ENCODE results near the gene URB2. TPM values are rescaled to one million over a fixed set of nuclear protein-coding genes. Genes with fewer than 3 reads are reported as not detected.

The URB2 gene
- total and polyA plus RNA-seq, 2 donors (not counting 1 experiment from before 2014, with no cell fraction given): 5.4 to 9.6 TPM

DNA sequence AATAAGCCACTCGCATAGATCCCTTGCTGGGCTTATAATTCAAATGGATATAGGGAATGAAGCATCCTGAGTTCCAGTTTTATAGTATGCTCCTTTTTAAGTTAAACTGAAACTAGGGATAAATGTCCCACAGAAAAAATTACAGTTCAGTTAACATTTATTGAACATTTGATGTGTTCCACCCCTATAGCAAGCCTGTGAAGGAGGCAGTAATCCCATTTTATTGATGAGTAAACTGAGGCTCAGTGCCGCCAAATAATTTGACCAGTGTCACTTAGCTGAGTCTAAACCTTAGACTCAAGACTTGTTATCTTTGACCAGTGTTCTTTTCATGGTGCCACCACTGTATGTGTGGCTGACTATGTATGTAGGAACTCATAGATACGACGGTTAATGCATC, 22.4 kb downstream of the URB2 start:
- no peak for ATAC-seq (ENCODE audit: low read depth)
- Histone ChIP-seq H3K9ac (ENCODE audit: low read length) (no peak overlapping the region), H3K27me3 (replicated peaks in 1 of 4; ENCODE audit: control extremely low read depth in 1 of 4, control insufficient read depth in 3 of 4, insufficient read depth in 4 of 4, low read length in 3 of 4) (no peaks in the 10 kb centered on the region), H3K36me3 (replicated peaks in 1 of 2; ENCODE audit: control extremely low read depth in 1 of 2, control insufficient read depth in 1 of 2, extremely low read depth in 1 of 2, insufficient read depth in 2 of 2, low read length in 1 of 2) (peaks cover 8 to 67% of the 10 kb centered on the region in 2 experiments), H3K4me3 (ENCODE audit: control extremely low read depth in 1 of 5, extremely low read depth in 1 of 5, insufficient read depth in 1 of 5, low read depth in 2 of 5, low read length in 4 of 5) (no peak overlapping the region), H4K20me1 (ENCODE audit: control insufficient read depth, insufficient read depth, low read length, poor library complexity, severe bottlenecking) (no peaks in the 10 kb centered on the region), H3K27ac (ENCODE audit: low read length in 2 of 2) (no peak overlapping the region), H3K9me3 (ENCODE audit: control extremely low read depth in 1 of 3, control insufficient read depth in 2 of 3, insufficient read depth in 1 of 3, low read length in 2 of 3) (no peaks in the 10 kb centered on the region), H3K4me2 (replicated peaks; ENCODE audit: low read depth, low read length, poor library complexity, severe bottlenecking) (no peak overlapping the region), H3K79me2 (ENCODE audit: control insufficient read depth, insufficient read depth, low read length) (no peaks in the 10 kb centered on the region), H3K4me1 (ENCODE audit: control insufficient read depth in 2 of 2, insufficient read depth in 2 of 2, low read length in 2 of 2) (peaks cover 8 to 11% of the 10 kb centered on the region in 2 donors), H2AFZ (ENCODE audit: insufficient read depth, low read depth, low read length, poor library complexity, severe bottlenecking) (no peak overlapping the region)
- Mint-ChIP-seq H3K27me3 (no peaks in the 10 kb centered on the region), H3K9me3 (ENCODE audit: insufficient read depth) (no peaks in the 10 kb centered on the region), H3K4me1 (peaks cover 12% of the 10 kb centered on the region), H3K4me3 (no peak overlapping the region), H3K27ac (no peak overlapping the region)
- CTCF ChIA-PET: interaction anchor here (2.6 kb wide), 1 partner anchor 12 kb away, joined by 8 read pairs; no protein-coding TSS in a partner anchor
- intact Hi-C loops (cut with micrococcal nuclease): no loop called here
- WGBS (ENCODE audit: insufficient coverage): 100% methylated on average over 3 of the region's 4 CpGs
- POLR2A ChIA-PET: no interaction called here
- TF ChIP-seq EZH2 (IDR thresholded peaks at IDR 0.05; ENCODE audit: borderline replicate concordance, insufficient read depth, low read depth, low read length, poor library complexity, severe bottlenecking): no peak
- TF ChIP-seq, protein P1, sequence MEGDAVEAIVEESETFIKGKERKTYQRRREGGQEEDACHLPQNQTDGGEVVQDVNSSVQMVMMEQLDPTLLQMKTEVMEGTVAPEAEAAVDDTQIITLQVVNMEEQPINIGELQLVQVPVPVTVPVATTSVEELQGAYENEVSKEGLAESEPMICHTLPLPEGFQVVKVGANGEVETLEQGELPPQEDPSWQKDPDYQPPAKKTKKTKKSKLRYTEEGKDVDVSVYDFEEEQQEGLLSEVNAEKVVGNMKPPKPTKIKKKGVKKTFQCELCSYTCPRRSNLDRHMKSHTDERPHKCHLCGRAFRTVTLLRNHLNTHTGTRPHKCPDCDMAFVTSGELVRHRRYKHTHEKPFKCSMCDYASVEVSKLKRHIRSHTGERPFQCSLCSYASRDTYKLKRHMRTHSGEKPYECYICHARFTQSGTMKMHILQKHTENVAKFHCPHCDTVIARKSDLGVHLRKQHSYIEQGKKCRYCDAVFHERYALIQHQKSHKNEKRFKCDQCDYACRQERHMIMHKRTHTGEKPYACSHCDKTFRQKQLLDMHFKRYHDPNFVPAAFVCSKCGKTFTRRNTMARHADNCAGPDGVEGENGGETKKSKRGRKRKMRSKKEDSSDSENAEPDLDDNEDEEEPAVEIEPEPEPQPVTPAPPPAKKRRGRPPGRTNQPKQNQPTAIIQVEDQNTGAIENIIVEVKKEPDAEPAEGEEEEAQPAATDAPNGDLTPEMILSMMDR (IDR thresholded peaks at IDR 0.05): no peak
- no peak for DNase-seq

DNA sequence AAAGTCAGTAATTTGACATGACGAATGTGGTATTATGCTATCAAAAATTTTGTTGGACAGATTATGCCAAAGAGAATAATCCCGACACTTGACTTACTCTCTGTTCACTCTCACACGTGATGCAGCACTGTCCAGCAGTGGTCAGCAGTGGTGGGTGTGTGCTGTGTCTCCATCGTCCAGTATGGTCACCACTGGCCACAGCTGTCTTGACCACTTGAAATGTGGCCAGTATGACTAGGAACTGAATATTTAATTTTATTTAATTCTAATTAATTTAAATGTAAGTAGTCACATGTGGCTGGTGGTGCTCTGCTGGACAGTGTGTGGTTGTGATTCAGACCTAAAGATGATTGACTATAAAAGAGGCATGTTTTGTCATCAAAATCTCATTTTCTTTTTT, 24.0 kb downstream of the URB2 start:
- Histone ChIP-seq H3K79me2 (ENCODE audit: control insufficient read depth, insufficient read depth, low read length) (no peaks in the 10 kb centered on the region), H3K27me3 (replicated peaks in 1 of 4; ENCODE audit: control extremely low read depth in 1 of 4, control insufficient read depth in 3 of 4, insufficient read depth in 4 of 4, low read length in 3 of 4) (no peaks in the 10 kb centered on the region), H3K36me3 (replicated peaks in 1 of 2; ENCODE audit: control extremely low read depth in 1 of 2, control insufficient read depth in 1 of 2, extremely low read depth in 1 of 2, insufficient read depth in 2 of 2, low read length in 1 of 2) (peaks cover 8 to 77% of the 10 kb centered on the region in 2 experiments), H3K27ac (ENCODE audit: low read length in 2 of 2) (no peak overlapping the region), H3K9me3 (ENCODE audit: control extremely low read depth in 1 of 3, control insufficient read depth in 2 of 3, insufficient read depth in 1 of 3, low read length in 2 of 3) (no peaks in the 10 kb centered on the region), H2AFZ (ENCODE audit: insufficient read depth, low read depth, low read length, poor library complexity, severe bottlenecking) (no peak overlapping the region), H3K4me1 (ENCODE audit: control insufficient read depth in 2 of 2, insufficient read depth in 2 of 2, low read length in 2 of 2) (no peaks in the 10 kb centered on the region), H4K20me1 (ENCODE audit: control insufficient read depth, insufficient read depth, low read length, poor library complexity, severe bottlenecking) (no peaks in the 10 kb centered on the region), H3K4me3 (ENCODE audit: control extremely low read depth in 1 of 5, extremely low read depth in 1 of 5, insufficient read depth in 1 of 5, low read depth in 2 of 5, low read length in 4 of 5) (no peak overlapping the region), H3K9ac (ENCODE audit: low read length) (no peak overlapping the region), H3K4me2 (replicated peaks; ENCODE audit: low read depth, low read length, poor library complexity, severe bottlenecking) (no peak overlapping the region)
- no peaks in the 10 kb centered on the region for H3K4me1 Mint-ChIP-seq
- no peak for ATAC-seq (ENCODE audit: low read depth)
- POLR2A ChIA-PET: interaction anchor here (0.6 kb wide), 1 partner anchor 481 kb away, joined by 4 read pairs; no protein-coding TSS in a partner anchor
- H3K27ac Mint-ChIP-seq: no peak overlapping the region
- CTCF ChIA-PET: interaction anchor here (0.9 kb wide), 1 partner anchor 11 kb away, joined by 3 read pairs; no protein-coding TSS in a partner anchor
- H3K4me3 Mint-ChIP-seq: no peak overlapping the region
- intact Hi-C loops (cut with micrococcal nuclease): no loop called here
- 100% methylated on average over 2 of the region's 4 CpGs for WGBS (ENCODE audit: insufficient coverage)
- TF ChIP-seq, protein P1 (IDR thresholded peaks at IDR 0.05): no peak
- TF ChIP-seq EZH2 (IDR thresholded peaks at IDR 0.05; ENCODE audit: borderline replicate concordance, insufficient read depth, low read depth, low read length, poor library complexity, severe bottlenecking): no peak
- no peaks in the 10 kb centered on the region for H3K27me3 Mint-ChIP-seq
- DNase-seq: no peak
- no peaks in the 10 kb centered on the region for H3K9me3 Mint-ChIP-seq (ENCODE audit: insufficient read depth)
